Right atrium auricular region (tissue), 2 donors: ENCODE measurements around the gene FNDC3A. TPM values are rescaled to one million over a fixed set of nuclear protein-coding genes. Genes with fewer than 3 reads are reported as not detected.

ENCODE experiments used
- DNase-seq: peaks from one replicate; pipeline ENCODE4 v3.0.0-alpha.2; 2019; ENCODE audit warnings: low spot score
- H3K27ac ChIP-seq, 2 donors: fragments of 200-600 bp; sonication (generic); 1 replicate in 1 of 2; 2 replicates in 1 of 2; pipeline ENCODE4 v1.5.1; 2016 to 2019
- H3K27me3 ChIP-seq, 2 donors: fragments of 200-600 bp; sonication (generic); one replicate each; pipeline versions ENCODE4 v1.5.1 to v1.6.0; 2017 to 2019
- H3K36me3 ChIP-seq: fragments of 200-600 bp; sonication (generic); one replicate; pipeline ENCODE4 v1.5.1; 2016
- H3K4me1 ChIP-seq, 2 donors: fragments of 200-600 bp; sonication (generic); one replicate each; pipeline versions ENCODE4 v1.5.1 to v1.6.0; 2017 to 2019
- H3K4me3 ChIP-seq, 2 donors: fragments of 200-600 bp; sonication (generic); 1 replicate in 1 of 2; 2 replicates in 1 of 2; pipeline ENCODE4 v1.5.1; 2017 to 2019; ENCODE audit warnings: mild to moderate bottlenecking in 1 of 2, moderate library complexity in 1 of 2
- H3K9me3 ChIP-seq, 2 donors: fragments of 200-600 bp; sonication (generic); one replicate each; pipeline ENCODE4 v1.5.1; 2019
- total RNA-seq, 2 donors: library from RNA; depleted of rRNA; stranded (reverse); fragments of >200 nt; gene quantifications; one replicate each; pipeline ENCODE4 v1.1.0, GENCODE V29; 2016
- TF ChIP-seq, protein P1 (sequence below), 2 donors: fragments of 200-600 bp; sonication (generic); IDR thresholded peaks; one replicate each; pipeline ENCODE4 v1.5.1; 2019; ENCODE audit warnings: antibody characterized with exemption in 2 of 2

The FNDC3A gene
- total RNA-seq, 2 donors from 2014 or later: 22.7 to 29.4 TPM

DNA sequence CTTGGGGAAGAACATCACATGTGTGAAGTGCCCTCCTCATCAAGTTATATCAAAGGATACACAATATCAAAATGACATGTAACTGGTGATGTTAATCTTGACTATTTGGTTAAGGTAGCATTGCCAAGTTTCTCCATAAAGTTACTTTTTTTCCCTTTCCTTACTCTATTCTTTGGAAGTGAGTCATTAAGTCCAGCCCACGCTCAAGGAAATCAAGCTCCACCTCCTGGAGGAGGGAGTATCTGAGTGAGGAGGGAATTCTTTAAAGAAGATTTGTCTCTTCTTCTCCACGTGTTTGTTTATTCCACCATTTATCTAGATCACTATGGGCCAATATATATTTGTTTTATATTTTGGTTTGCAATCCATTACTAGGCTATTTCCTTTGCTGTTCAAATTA, 33.6 kb upstream of the FNDC3A start:
- no peak for DNase-seq

DNA sequence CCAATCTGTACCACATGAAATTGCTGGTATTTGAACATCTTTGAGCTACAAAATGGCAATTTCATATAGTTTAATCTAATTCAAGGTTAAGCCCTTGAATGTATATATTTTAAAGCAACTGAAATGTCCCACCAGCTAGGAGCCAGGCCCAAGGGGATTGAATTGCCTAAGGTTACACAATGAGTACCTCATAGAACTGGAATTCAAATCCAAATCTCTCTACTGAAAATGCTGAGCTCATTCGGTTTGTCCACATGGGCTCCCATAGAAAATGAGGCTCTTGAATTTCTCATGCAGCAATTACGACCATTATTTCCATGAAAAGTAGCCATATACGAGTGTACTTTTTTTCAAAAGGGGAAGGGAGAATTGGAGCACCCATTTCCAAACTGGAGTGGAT, 31.5 kb upstream of the FNDC3A start:
- no peaks in the 10 kb centered on the region for H3K36me3 ChIP-seq
- no peaks in the 10 kb centered on the region for H3K27me3 ChIP-seq
- H3K4me3 ChIP-seq: no peak overlapping the region
- no peak overlapping the region for H3K27ac ChIP-seq
- no peaks in the 10 kb centered on the region for H3K9me3 ChIP-seq
- DNase-seq: no peak
- TF ChIP-seq, protein P1, sequence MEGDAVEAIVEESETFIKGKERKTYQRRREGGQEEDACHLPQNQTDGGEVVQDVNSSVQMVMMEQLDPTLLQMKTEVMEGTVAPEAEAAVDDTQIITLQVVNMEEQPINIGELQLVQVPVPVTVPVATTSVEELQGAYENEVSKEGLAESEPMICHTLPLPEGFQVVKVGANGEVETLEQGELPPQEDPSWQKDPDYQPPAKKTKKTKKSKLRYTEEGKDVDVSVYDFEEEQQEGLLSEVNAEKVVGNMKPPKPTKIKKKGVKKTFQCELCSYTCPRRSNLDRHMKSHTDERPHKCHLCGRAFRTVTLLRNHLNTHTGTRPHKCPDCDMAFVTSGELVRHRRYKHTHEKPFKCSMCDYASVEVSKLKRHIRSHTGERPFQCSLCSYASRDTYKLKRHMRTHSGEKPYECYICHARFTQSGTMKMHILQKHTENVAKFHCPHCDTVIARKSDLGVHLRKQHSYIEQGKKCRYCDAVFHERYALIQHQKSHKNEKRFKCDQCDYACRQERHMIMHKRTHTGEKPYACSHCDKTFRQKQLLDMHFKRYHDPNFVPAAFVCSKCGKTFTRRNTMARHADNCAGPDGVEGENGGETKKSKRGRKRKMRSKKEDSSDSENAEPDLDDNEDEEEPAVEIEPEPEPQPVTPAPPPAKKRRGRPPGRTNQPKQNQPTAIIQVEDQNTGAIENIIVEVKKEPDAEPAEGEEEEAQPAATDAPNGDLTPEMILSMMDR (IDR thresholded peaks at IDR 0.05): no peak
- H3K4me1 ChIP-seq: peaks cover 0 to 3% of the 10 kb centered on the region in 2 donors

More for the DNA sequence above, 33.6 kb upstream of the FNDC3A start:
- H3K36me3 ChIP-seq: no peaks in the 10 kb centered on the region
- no peak overlapping the region for H3K4me3 ChIP-seq
- no peak overlapping the region for H3K27ac ChIP-seq
- H3K4me1 ChIP-seq: peaks cover 0 to 3% of the 10 kb centered on the region in 2 donors
- H3K9me3 ChIP-seq: no peaks in the 10 kb centered on the region
- TF ChIP-seq, protein P1 (IDR thresholded peaks at IDR 0.05): no peak
- no peaks in the 10 kb centered on the region for H3K27me3 ChIP-seq

DNA sequence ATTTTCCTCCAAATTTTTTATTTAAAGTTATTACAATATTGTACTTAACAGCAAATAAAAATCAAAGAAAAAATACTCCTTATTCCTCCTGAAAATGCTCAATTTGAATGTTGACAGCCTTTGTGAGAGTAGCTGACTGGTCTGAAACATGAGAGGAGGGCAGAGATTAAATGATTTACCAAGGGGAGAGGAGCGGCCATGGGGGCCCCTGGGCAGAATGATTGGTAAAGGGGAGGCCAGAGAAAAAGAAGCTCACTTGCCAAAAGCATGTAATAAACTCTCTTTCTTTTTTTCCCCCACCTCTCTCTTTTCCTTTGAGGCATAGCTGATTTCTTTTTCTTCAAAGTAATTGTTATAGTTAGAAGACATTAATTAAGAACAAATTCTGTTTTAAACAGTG, 30.1 kb upstream of the FNDC3A start:
- Histone ChIP-seq H3K36me3 (no peaks in the 10 kb centered on the region), H3K4me1 (peaks cover 0 to 3% of the 10 kb centered on the region in 2 donors), H3K4me3 (no peak overlapping the region), H3K27ac (no peak overlapping the region), H3K9me3 (no peaks in the 10 kb centered on the region), H3K27me3 (no peaks in the 10 kb centered on the region)
- no peak for DNase-seq
- TF ChIP-seq, protein P1 (IDR thresholded peaks at IDR 0.05): no peak

DNA sequence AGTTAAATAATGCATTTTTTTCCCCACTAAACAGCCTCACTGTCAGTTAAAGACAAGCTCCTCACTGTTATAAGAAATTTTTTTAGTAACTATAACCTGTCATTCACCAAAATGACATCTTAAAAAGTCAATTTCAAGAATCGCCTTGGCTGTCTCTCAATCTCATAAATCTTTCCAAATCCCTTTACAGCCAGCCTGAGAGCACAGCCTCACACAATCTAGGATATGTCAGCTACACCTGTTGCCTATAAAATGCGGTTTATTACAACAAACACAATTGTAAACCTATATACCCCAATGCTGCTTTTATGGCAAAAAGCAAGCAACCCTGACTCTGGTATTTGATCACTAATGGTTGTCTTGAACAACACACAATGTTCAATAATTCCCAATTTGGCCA, 29.5 kb upstream of the FNDC3A start:
- TF ChIP-seq, protein P1 (IDR thresholded peaks at IDR 0.05): no peak
- peaks cover 0 to 3% of the 10 kb centered on the region in 2 donors for H3K4me1 ChIP-seq
- no peak for DNase-seq

DNA sequence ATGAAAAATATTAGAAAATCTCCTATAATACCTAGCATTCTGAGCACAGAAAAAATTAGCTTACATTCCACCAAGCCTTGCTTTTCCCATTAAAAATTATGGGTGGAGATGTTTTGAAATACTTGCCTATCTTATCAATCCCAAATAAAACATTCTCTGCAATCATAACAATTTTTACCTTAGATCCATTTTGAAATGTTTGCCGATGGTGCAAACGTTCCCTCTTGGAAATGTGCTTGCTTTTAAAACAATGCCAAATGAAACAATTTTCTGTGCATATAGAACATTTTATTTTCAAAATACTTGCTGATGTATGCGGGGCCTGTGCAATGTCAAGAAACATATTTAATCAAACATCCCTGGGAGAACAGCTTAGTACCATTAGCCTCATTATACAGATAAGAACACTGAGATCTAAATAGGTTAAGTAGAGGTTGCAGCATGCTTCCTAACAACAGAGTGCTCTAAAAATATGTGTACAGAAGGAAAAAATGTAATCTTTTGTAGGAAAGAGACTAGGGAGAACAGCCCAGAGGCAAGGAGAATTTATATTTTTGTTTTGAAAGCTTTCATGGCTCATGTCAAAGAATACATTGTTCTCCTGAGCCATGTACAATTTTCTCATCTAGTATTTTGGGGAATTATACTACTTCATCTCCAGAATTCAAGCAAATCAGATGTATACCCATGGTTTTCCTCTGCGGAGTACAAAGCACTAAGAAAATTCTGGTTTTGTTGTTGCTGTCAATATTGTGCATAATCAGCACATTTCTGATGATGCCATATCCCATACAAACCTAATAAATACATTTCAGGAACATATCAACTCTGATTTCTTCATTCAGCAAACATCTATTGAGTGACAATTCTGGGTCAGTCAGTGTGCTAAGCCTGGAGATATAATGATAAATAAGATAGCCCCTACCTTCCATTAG, 25.9 kb upstream of the FNDC3A start:
- Histone ChIP-seq H3K4me1 (peaks cover 0 to 3% of the 10 kb centered on the region in 2 donors), H3K27ac (no peak overlapping the region)

More for the DNA sequence above, 29.5 kb upstream of the FNDC3A start:
- no peaks in the 10 kb centered on the region for H3K9me3 ChIP-seq
- no peak overlapping the region for H3K4me3 ChIP-seq
- no peak overlapping the region for H3K27ac ChIP-seq
- no peaks in the 10 kb centered on the region for H3K36me3 ChIP-seq
- no peaks in the 10 kb centered on the region for H3K27me3 ChIP-seq

More for the DNA sequence above, 25.9 kb upstream of the FNDC3A start:
- Histone ChIP-seq H3K27me3 (no peaks in the 10 kb centered on the region), H3K4me3 (no peak overlapping the region), H3K36me3 (no peaks in the 10 kb centered on the region), H3K9me3 (no peaks in the 10 kb centered on the region)
- no peak for DNase-seq
- TF ChIP-seq, protein P1 (IDR thresholded peaks at IDR 0.05): no peak
